GM23338 (cell line): Measurements from ENCODE around the gene WDR27. TPM values are rescaled to one million over a fixed set of nuclear protein-coding genes. Genes with fewer than 3 reads are reported as not detected.

Source experiments
- ATAC-seq: fragments of 200-7000 bp; cut with Tn5 transposase; 3 replicates; pipeline ENCODE4 v1.9.1; 2020
- DNase-seq: peaks from one replicate; pipeline ENCODE4 v3.0.0-alpha.2; 2015; ENCODE audit warnings: low spot score
- H2AFZ ChIP-seq: fragments of 200-600 bp; sonication (generic); 2 replicates; pipeline ENCODE4 v1.8.0; 2016; ENCODE audit warnings: antibody characterized with exemption, mild to moderate bottlenecking, moderate library complexity
- H3F3A ChIP-seq: fragments of 200-600 bp; sonication (generic); replicated peaks from 2 replicates; pipeline ENCODE4 v1.8.0; 2017; ENCODE audit warnings: antibody characterized with exemption, mixed run types, low read depth
- H3K27ac ChIP-seq: fragments of 200-600 bp; sonication (generic); 2 replicates; pipeline ENCODE4 v1.6.1; 2016; ENCODE audit warnings: low read depth
- H3K27me3 ChIP-seq: fragments of 200-600 bp; sonication (generic); 2 replicates; pipeline ENCODE4 v1.8.0; 2016; ENCODE audit warnings: mild to moderate bottlenecking, mixed run types, moderate library complexity; ENCODE audit not compliant: insufficient read depth
- H3K36me3 ChIP-seq: fragments of 200-600 bp; sonication (generic); 2 replicates; pipeline ENCODE4 v1.8.0; 2016; ENCODE audit warnings: mild to moderate bottlenecking; ENCODE audit not compliant: insufficient read depth
- H3K4me1 ChIP-seq: fragments of 200-600 bp; sonication (generic); 2 replicates; pipeline ENCODE4 v1.8.0; 2016; ENCODE audit warnings: mild to moderate bottlenecking, moderate library complexity; ENCODE audit not compliant: insufficient read depth
- H3K4me2 ChIP-seq: fragments of 200-600 bp; sonication (generic); 2 replicates; pipeline ENCODE4 v1.7.1; 2017; ENCODE audit warnings: mixed run types
- H3K4me3 ChIP-seq: fragments of 200-600 bp; sonication (generic); 2 replicates; pipeline ENCODE4 v1.6.1; 2016; ENCODE audit warnings: mixed run types
- H3K79me2 ChIP-seq: fragments of 200-600 bp; sonication (generic); replicated peaks from 2 replicates; pipeline ENCODE4 v1.8.0; 2017; ENCODE audit warnings: mild to moderate bottlenecking; ENCODE audit not compliant: insufficient read depth
- H3K9me2 ChIP-seq: fragments of 200-600 bp; sonication (generic); 2 replicates; pipeline ENCODE4 v1.8.0; 2017; ENCODE audit not compliant: insufficient read depth
- H4K20me1 ChIP-seq: fragments of 200-600 bp; sonication (generic); replicated peaks from 2 replicates; pipeline ENCODE4 v1.8.0; 2017; ENCODE audit warnings: mild to moderate bottlenecking; ENCODE audit not compliant: insufficient read depth
- H3K27ac Mint-ChIP-seq: 2 replicates; pipeline ENCODE4 v1.8.0; 2020; ENCODE audit warnings: inconsistent platforms, mild to moderate bottlenecking, moderate library complexity, mixed read lengths
- H3K27me3 Mint-ChIP-seq: 3 replicates; pipeline ENCODE4 v1.8.0; 2022; ENCODE audit warnings: low read depth, mild to moderate bottlenecking, moderate library complexity, mixed read lengths, inconsistent platforms; ENCODE audit not compliant: insufficient read depth, poor library complexity
- H3K36me3 Mint-ChIP-seq: 3 replicates; pipeline ENCODE4 v1.8.0; 2021; ENCODE audit warnings: low read depth, mild to moderate bottlenecking, inconsistent platforms, moderate library complexity, mixed read lengths
- H3K4me1 Mint-ChIP-seq: 3 replicates; pipeline ENCODE4 v1.8.0; 2020; ENCODE audit warnings: mild to moderate bottlenecking, inconsistent platforms, mixed read lengths
- H3K4me3 Mint-ChIP-seq: 3 replicates; pipeline ENCODE4 v1.8.0; 2021; ENCODE audit warnings: moderate library complexity, mild to moderate bottlenecking, inconsistent platforms, mixed read lengths
- H3K9me3 Mint-ChIP-seq: 3 replicates; pipeline ENCODE4 v1.8.0; 2020; ENCODE audit warnings: moderate library complexity, mild to moderate bottlenecking, inconsistent platforms, mixed read lengths
- CREB1 ChIP-seq: fragments of 250-450 bp; sonication (Bioruptor Pico); IDR thresholded peaks from 2 replicates; pipeline ENCODE4 v1.5.0; 2020; ENCODE audit warnings: low read depth, mild to moderate bottlenecking, moderate library complexity
- EZH2 ChIP-seq: fragments of 200-600 bp; sonication (generic); IDR thresholded peaks from one replicate; pipeline ENCODE4 v1.8.0; 2017; ENCODE audit warnings: antibody characterized with exemption, mild to moderate bottlenecking, low read depth; ENCODE audit not compliant: unreplicated experiment
- EZH2phosphoT487 ChIP-seq: fragments of 200-600 bp; sonication (generic); IDR thresholded peaks from one replicate; pipeline ENCODE4 v1.8.1; 2018; ENCODE audit warnings: antibody characterized with exemption; ENCODE audit not compliant: unreplicated experiment
- JUNB ChIP-seq: IDR thresholded peaks from one replicate; pipeline ENCODE4 v1.6.1; 2016; ENCODE audit warnings: antibody characterized with exemption; ENCODE audit not compliant: unreplicated experiment
- NANOG ChIP-seq: IDR thresholded peaks from 2 replicates; pipeline ENCODE4 v1.6.1; 2016; ENCODE audit warnings: antibody characterized with exemption, borderline replicate concordance
- POLR2AphosphoS5 ChIP-seq: IDR thresholded peaks from 2 replicates; pipeline ENCODE4 v1.6.1; 2016; ENCODE audit warnings: antibody characterized with exemption, low read depth
- STAT1 ChIP-seq: IDR thresholded peaks from one replicate; pipeline ENCODE4 v1.6.1; 2016; ENCODE audit warnings: antibody characterized with exemption; ENCODE audit not compliant: unreplicated experiment
- ZNF114 ChIP-seq: fragments of 250-450 bp; sonication (Bioruptor Pico); IDR thresholded peaks from 2 replicates; pipeline ENCODE4 v1.5.0; 2020; ENCODE audit warnings: mild to moderate bottlenecking, moderate library complexity
- ZNF331 ChIP-seq: fragments of 250-450 bp; sonication (Bioruptor Pico); IDR thresholded peaks from 2 replicates; pipeline ENCODE4 v1.5.0; 2020; ENCODE audit warnings: low read depth, mild to moderate bottlenecking, moderate library complexity
- polyA plus RNA-seq: library from polyadenylated mRNA; unstranded; fragments of >200 nt; fragmentation: Nextera tagmentation; extraction: Ambion mirVana; gene quantifications from 2 replicates; pipeline ENCODE4 v1.2.1, GENCODE V29; 2016
- total RNA-seq: library from RNA; depleted of rRNA; stranded (reverse); fragments of >200 nt; shearing (Covaris generic); gene quantifications from 2 replicates; pipeline ENCODE4 v1.2.3, GENCODE V29; 2014
- TF ChIP-seq, protein P1 (sequence below): IDR thresholded peaks from one replicate; pipeline ENCODE4 v1.6.1; 2018; ENCODE audit warnings: antibody characterized with exemption; ENCODE audit not compliant: unreplicated experiment
- TF ChIP-seq, protein P2 (sequence below): fragments of 250-450 bp; sonication (Bioruptor Pico); IDR thresholded peaks from 2 replicates; pipeline ENCODE4 v1.5.0; 2020; ENCODE audit warnings: mild to moderate bottlenecking, moderate library complexity
- TF ChIP-seq, protein P3 (sequence below), 2 experiments: fragments of 200-600 bp in 1 of 2; sonication (generic) in 1 of 2; conservative IDR thresholded peaks; 2 replicates each; pipeline versions ENCODE4 v1.5.1 to v1.6.1; 2016 to 2017; ENCODE audit warnings: antibody characterized with exemption in 2 of 2, low read depth in 2 of 2, mild to moderate bottlenecking in 2 of 2, moderate library complexity in 1 of 2
- TF ChIP-seq, protein P4 (sequence below): IDR thresholded peaks from 2 replicates; pipeline ENCODE4 v1.6.1; 2016; ENCODE audit warnings: antibody characterized with exemption

Gene WDR27
- total and polyA plus RNA-seq, 2 experiments from 2014 or later = 55.3 to 80.4 TPM

DNA sequence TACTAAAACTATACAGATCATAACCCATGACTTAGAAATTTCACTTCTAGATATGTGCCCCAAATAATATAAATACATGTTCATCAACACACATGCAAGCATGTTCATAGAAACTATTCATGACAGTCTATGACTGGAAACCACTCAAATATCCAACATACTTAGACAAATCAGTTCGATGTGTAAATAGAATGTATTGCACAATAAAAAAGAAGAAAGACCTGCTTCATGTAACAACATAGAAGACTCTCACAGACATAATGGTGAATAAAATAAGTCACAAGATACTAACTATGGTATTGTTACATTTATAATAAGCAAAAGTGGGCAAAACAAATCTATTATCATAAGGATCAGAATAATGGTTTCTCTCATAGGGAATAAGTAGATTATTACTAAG is 284.7 kb downstream of the WDR27 start:
- Mint-ChIP-seq H3K36me3 (peaks cover 38% of the 10 kb centered on the region), H3K27me3 (peaks cover 2% of the 10 kb centered on the region), H3K9me3 (peaks cover 48% of the 10 kb centered on the region), H3K4me3 (no peak overlapping the region), H3K4me1 (no peaks in the 10 kb centered on the region), H3K27ac (no peak overlapping the region)
- H4K20me1 ChIP-seq = no peaks in the 10 kb centered on the region
- no peaks in the 10 kb centered on the region for H3K9me2 ChIP-seq
- H3K4me2 ChIP-seq = no peak overlapping the region
- no peak overlapping the region for H3K27ac ChIP-seq
- no peak overlapping the region for H2AFZ ChIP-seq
- 0 out of 2 replicates have a peak, but pooled peaks cover 5% of the 10 kb centered on the region for H3K36me3 ChIP-seq
- no peak overlapping the region for H3K4me3 ChIP-seq
- H3K27me3 ChIP-seq = no peaks in the 10 kb centered on the region
- TF ChIP-seq, protein P1, sequence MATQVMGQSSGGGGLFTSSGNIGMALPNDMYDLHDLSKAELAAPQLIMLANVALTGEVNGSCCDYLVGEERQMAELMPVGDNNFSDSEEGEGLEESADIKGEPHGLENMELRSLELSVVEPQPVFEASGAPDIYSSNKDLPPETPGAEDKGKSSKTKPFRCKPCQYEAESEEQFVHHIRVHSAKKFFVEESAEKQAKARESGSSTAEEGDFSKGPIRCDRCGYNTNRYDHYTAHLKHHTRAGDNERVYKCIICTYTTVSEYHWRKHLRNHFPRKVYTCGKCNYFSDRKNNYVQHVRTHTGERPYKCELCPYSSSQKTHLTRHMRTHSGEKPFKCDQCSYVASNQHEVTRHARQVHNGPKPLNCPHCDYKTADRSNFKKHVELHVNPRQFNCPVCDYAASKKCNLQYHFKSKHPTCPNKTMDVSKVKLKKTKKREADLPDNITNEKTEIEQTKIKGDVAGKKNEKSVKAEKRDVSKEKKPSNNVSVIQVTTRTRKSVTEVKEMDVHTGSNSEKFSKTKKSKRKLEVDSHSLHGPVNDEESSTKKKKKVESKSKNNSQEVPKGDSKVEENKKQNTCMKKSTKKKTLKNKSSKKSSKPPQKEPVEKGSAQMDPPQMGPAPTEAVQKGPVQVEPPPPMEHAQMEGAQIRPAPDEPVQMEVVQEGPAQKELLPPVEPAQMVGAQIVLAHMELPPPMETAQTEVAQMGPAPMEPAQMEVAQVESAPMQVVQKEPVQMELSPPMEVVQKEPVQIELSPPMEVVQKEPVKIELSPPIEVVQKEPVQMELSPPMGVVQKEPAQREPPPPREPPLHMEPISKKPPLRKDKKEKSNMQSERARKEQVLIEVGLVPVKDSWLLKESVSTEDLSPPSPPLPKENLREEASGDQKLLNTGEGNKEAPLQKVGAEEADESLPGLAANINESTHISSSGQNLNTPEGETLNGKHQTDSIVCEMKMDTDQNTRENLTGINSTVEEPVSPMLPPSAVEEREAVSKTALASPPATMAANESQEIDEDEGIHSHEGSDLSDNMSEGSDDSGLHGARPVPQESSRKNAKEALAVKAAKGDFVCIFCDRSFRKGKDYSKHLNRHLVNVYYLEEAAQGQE = no peak
- TF ChIP-seq ZNF114 (CRISPR knock-in tag) (no peak), EZH2 (no peak), CREB1 (no peak), NANOG (no peak), JUNB (no peak), ZNF331 (CRISPR knock-in tag) (no peak), STAT1 (no peak), POLR2AphosphoS5 (no peak), EZH2phosphoT487 (no peak)
- TF ChIP-seq, protein P2, sequence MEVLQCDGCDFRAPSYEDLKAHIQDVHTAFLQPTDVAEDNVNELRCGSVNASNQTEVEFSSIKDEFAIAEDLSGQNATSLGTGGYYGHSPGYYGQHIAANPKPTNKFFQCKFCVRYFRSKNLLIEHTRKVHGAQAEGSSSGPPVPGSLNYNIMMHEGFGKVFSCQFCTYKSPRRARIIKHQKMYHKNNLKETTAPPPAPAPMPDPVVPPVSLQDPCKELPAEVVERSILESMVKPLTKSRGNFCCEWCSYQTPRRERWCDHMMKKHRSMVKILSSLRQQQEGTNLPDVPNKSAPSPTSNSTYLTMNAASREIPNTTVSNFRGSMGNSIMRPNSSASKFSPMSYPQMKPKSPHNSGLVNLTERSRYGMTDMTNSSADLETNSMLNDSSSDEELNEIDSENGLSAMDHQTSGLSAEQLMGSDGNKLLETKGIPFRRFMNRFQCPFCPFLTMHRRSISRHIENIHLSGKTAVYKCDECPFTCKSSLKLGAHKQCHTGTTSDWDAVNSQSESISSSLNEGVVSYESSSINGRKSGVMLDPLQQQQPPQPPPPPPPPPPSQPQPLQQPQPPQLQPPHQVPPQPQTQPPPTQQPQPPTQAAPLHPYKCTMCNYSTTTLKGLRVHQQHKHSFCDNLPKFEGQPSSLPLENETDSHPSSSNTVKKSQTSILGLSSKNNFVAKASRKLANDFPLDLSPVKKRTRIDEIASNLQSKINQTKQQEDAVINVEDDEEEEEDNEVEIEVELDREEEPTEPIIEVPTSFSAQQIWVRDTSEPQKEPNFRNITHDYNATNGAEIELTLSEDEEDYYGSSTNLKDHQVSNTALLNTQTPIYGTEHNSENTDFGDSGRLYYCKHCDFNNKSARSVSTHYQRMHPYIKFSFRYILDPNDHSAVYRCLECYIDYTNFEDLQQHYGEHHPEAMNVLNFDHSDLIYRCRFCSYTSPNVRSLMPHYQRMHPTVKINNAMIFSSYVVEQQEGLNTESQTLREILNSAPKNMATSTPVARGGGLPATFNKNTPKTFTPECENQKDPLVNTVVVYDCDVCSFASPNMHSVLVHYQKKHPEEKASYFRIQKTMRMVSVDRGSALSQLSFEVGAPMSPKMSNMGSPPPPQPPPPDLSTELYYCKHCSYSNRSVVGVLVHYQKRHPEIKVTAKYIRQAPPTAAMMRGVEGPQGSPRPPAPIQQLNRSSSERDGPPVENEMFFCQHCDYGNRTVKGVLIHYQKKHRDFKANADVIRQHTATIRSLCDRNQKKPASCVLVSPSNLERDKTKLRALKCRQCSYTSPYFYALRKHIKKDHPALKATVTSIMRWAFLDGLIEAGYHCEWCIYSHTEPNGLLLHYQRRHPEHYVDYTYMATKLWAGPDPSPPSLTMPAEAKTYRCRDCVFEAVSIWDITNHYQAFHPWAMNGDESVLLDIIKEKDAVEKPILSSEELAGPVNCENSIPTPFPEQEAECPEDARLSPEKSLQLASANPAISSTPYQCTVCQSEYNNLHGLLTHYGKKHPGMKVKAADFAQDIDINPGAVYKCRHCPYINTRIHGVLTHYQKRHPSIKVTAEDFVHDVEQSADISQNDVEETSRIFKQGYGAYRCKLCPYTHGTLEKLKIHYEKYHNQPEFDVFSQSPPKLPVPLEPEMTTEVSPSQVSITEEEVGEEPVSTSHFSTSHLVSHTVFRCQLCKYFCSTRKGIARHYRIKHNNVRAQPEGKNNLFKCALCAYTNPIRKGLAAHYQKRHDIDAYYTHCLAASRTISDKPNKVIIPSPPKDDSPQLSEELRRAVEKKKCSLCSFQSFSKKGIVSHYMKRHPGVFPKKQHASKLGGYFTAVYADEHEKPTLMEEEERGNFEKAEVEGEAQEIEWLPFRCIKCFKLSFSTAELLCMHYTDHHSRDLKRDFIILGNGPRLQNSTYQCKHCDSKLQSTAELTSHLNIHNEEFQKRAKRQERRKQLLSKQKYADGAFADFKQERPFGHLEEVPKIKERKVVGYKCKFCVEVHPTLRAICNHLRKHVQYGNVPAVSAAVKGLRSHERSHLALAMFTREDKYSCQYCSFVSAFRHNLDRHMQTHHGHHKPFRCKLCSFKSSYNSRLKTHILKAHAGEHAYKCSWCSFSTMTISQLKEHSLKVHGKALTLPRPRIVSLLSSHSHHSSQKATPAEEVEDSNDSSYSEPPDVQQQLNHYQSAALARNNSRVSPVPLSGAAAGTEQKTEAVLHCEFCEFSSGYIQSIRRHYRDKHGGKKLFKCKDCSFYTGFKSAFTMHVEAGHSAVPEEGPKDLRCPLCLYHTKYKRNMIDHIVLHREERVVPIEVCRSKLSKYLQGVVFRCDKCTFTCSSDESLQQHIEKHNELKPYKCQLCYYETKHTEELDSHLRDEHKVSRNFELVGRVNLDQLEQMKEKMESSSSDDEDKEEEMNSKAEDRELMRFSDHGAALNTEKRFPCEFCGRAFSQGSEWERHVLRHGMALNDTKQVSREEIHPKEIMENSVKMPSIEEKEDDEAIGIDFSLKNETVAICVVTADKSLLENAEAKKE (CRISPR knock-in tag) = no peak
- TF ChIP-seq, protein P3, sequence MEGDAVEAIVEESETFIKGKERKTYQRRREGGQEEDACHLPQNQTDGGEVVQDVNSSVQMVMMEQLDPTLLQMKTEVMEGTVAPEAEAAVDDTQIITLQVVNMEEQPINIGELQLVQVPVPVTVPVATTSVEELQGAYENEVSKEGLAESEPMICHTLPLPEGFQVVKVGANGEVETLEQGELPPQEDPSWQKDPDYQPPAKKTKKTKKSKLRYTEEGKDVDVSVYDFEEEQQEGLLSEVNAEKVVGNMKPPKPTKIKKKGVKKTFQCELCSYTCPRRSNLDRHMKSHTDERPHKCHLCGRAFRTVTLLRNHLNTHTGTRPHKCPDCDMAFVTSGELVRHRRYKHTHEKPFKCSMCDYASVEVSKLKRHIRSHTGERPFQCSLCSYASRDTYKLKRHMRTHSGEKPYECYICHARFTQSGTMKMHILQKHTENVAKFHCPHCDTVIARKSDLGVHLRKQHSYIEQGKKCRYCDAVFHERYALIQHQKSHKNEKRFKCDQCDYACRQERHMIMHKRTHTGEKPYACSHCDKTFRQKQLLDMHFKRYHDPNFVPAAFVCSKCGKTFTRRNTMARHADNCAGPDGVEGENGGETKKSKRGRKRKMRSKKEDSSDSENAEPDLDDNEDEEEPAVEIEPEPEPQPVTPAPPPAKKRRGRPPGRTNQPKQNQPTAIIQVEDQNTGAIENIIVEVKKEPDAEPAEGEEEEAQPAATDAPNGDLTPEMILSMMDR (conservative IDR thresholded peaks at IDR 0.05; ENCODE audit: low read depth in 2 of 2) = no peak
- TF ChIP-seq, protein P4, sequence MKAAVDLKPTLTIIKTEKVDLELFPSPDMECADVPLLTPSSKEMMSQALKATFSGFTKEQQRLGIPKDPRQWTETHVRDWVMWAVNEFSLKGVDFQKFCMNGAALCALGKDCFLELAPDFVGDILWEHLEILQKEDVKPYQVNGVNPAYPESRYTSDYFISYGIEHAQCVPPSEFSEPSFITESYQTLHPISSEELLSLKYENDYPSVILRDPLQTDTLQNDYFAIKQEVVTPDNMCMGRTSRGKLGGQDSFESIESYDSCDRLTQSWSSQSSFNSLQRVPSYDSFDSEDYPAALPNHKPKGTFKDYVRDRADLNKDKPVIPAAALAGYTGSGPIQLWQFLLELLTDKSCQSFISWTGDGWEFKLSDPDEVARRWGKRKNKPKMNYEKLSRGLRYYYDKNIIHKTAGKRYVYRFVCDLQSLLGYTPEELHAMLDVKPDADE = no peak
- DNase-seq (no peak), ATAC-seq (no peak)
- no peaks in the 10 kb centered on the region for H3K4me1 ChIP-seq
- H3F3A ChIP-seq = no peaks in the 10 kb centered on the region
- H3K79me2 ChIP-seq = no peaks in the 10 kb centered on the region
